Measurements from ENCODE around the gene GH2. TPM values are rescaled to one million over a fixed set of nuclear protein-coding genes. Genes with fewer than 3 reads are reported as not detected.
A peak's percentile ranks its signal among the peaks of the same experiment; 100 is the strongest.

Gene GH2
- total RNA-seq = not detected

- no peaks in the 10 kb centered on the region for H3K4me1 ChIP-seq
- 44 to 52% methylated on average over 2 to 10 of the region's 15 CpGs for WGBS, 2 donors
- TF ChIP-seq CTCF (IDR thresholded peaks at IDR 0.05) (peak; percentile 44 to 62 (median 54)), POLR2A (IDR thresholded peaks at IDR 0.05) (no peak)
- no peak within 1 kb of the TSS for H3K27ac ChIP-seq
- no peak for DNase-seq
- intact Hi-C loops (cut with DNase I) = no loop called here
- peaks cover 0 to 11% (median 0%) of the 10 kb centered on the region in 4 donors for H3K27me3 ChIP-seq
- no peak within 1 kb of the TSS for H3K4me3 ChIP-seq
- H3K36me3 ChIP-seq = no peaks in the 10 kb centered on the region
- no peaks in the 10 kb centered on the region for H3K9me3 ChIP-seq
Observed at GRCh38 chr17:63881935-63882601, at the start of gene GH2. Gene GH2 (minus strand): TSS chr17:63881944. CDS start chr17:63881801, 143 bp downstream.

DNA sequence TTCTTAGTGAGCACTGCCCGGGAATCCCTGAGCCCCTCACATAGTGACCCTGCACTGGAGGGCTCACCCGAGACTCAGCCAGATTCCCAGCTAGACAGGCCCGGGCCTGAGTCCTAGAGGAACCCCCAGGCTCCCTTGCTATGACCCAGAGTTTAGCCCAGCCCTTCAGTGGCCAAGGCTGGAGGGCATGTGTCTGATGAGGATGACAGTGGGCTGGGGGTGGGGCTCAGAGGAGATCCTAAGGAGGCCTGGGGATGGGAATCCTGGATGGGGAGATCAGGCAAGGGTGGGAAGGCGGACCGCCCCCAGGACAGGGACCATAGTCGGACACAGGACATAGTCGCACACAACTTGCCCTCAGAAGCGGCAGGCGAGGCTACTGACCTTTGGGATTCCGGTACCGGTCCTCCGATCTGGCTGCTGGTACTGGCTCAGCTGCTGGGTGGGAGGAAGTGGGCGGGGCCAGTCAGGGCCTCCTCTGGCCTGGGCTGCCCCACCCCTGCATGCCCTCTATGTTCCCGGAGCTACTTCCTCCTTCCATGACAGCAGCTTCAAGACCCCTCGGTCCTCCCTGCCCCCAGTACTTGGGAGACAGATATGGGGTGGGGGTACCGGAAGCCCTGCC is 49.3 kb upstream of the GH2 start:
- H3K4me1 ChIP-seq = peaks cover 5 to 30% (median 5%) of the 10 kb centered on the region in 3 donors
- H3K9me3 ChIP-seq = no peaks in the 10 kb centered on the region
- DNase-seq = no peak
- intact Hi-C loops (cut with DNase I) = no loop called here
- TF ChIP-seq POLR2A (IDR thresholded peaks at IDR 0.05) = no peak
- no peak for TF ChIP-seq CTCF (IDR thresholded peaks at IDR 0.05)
- H3K36me3 ChIP-seq = no peaks in the 10 kb centered on the region
- peak overlapping the region in 2 of 4 donors; percentile 27 to 53 for H3K4me3 ChIP-seq
- WGBS, 2 donors = 61 to 78% methylated on average over 7 to 8 of the region's 16 CpGs
- H3K27me3 ChIP-seq = peaks cover 0 to 5% (median 0%) of the 10 kb centered on the region in 4 donors
- peak overlapping the region; percentile 15 to 74 (median 52) for H3K27ac ChIP-seq

DNA sequence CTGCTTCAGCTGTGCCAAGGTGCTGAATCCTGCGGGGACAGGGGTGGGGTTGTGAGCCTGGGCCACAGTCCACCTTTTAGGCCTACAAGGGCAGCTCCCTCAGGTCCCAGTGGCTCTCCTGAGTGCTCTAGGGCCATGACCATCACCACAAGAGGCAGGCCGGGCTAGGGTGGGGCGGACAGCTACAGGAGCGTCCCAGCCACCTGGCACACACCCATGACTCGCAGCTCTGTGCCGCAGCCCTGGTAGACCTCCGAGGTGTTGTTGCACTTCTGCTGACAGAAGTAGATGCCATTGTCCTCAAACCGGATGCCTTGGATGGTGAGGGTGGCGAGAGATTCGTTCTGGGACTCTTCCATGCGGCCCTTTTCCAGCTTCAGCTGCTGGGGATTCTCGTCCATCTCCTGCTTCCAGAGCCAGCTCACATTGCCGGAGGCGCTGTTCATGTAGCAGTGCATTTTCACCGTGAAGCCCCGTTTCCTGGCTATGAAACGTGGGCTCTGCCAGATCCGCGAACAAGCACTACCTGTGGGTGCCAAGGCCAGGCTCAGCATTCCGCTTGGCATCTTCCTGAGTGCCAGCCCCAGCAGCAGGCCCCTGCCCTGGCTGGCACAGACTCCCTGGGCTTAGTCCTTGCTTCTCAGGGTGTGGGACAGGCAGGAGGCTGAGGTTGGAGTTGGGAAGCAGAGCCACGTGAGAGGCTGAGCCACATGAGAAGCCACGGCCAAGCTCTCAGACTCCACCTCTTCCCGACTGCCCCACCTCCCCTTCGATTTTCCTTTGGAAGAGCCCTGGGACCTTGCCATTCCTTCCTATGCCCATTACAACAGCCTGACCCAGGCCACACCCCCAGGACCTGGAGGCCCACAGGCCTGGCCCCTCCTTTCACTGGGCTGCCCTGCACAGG is 48.4 kb upstream of the GH2 start:
- peaks cover 5 to 30% (median 5%) of the 10 kb centered on the region in 3 donors for H3K4me1 ChIP-seq
- DNase-seq = no peak
- WGBS, 2 donors = 56 to 60% methylated on average over 13 to 19 of the region's 24 CpGs
- no peaks in the 10 kb centered on the region for H3K9me3 ChIP-seq
- H3K4me3 ChIP-seq = peak overlapping the region in 2 of 4 donors; percentile 14 to 53
- H3K27me3 ChIP-seq = peaks cover 0 to 5% (median 0%) of the 10 kb centered on the region in 4 donors
- no peak for TF ChIP-seq POLR2A (IDR thresholded peaks at IDR 0.05)
- TF ChIP-seq CTCF (IDR thresholded peaks at IDR 0.05) = no peak
- no peaks in the 10 kb centered on the region for H3K36me3 ChIP-seq
- intact Hi-C loops (cut with DNase I) = loop anchor here (10.0 kb wide), 1 partner anchor 95 kb away; the partner anchor contains the start of gene ICAM2
- H3K27ac ChIP-seq = peak overlapping the region in 3 of 4 donors; percentile 33 to 74 (median 70)

- Histone ChIP-seq H3K9me3 (no peaks in the 10 kb centered on the region), H3K4me3 (no peak overlapping the region), H3K27ac (no peak overlapping the region), H3K36me3 (no peaks in the 10 kb centered on the region), H3K4me1 (peaks cover 5 to 30% (median 5%) of the 10 kb centered on the region in 3 donors), H3K27me3 (no peaks in the 10 kb centered on the region)
- TF ChIP-seq POLR2A (IDR thresholded peaks at IDR 0.05) (no peak), CTCF (IDR thresholded peaks at IDR 0.05) (no peak)
- WGBS, 2 donors = 86 to 92% methylated on average over 1 of the region's 10 CpGs
- intact Hi-C loops (cut with DNase I) = loop anchor here (10.0 kb wide), 1 partner anchor 96 kb away; the partner anchor contains the start of gene ICAM2
- DNase-seq = no peak
Observed at GRCh38 chr17:63928966-63929695, 47.4 kb upstream of the GH2 start.

Measured in esophagus squamous epithelium (tissue), 5 donors.